ENCODE data around the gene STK11IP. TPM values are rescaled to one million over a fixed set of nuclear protein-coding genes. Genes with fewer than 3 reads are reported as not detected.

Gene STK11IP
- total RNA-seq, 2 experiments from 2014 or later: 35.3 to 40.3 TPM

DNA sequence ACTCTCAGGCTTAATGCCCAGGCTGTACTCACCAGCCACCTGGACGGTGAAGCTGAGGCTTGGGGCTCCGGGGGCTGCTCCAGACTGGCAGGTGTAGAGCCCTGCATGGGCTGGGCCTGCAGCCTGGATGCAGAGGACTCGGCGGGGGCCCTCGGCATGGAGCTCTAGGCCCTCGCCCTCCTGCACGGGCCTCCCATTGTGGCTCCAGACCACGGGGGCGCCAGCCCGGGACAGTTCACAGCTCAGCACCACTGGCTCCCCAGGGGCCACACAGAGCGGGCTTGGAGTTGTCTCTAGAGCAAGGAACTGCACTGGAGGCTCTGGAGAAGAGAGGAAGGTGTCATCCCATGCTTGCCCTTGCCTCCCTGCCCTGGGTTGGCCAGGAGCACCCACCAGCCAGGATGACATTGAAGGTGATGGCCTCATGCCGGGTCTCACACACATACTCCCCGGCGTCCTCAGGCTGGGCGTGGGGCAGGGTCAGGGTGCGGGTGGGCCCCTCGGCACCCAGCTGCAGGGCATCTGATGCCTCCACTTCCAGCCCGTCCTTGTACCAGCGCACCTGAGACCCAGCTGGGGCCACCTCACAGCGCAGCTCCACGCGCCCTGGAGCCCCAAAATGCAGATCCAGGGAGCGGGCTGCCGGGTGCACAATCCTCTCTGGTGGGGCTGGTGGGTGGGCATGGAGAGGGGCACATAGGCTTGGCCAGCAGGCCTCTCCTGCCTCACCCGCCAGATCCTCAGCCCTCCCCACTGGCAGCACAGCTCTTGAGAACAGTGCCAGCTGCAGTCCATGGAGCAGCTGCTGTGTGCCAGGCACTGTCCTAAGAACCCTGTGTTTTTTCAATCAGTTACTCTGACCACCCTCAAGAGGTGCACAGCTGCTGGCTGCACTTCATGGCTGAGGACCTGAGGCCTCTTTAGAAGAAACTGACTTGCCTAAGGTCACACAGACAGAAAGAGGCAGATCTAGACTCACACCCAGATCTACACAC lies 39.6 kb upstream of the STK11IP start:
- Mint-ChIP-seq H3K4me1 (no peaks in the 10 kb centered on the region), H3K4me3 (no peak overlapping the region), H3K27me3 (peaks cover 13% of the 10 kb centered on the region), H3K27ac (no peak overlapping the region), H3K36me3 (ENCODE audit: low read depth) (no peaks in the 10 kb centered on the region), H3K9me3 (no peaks in the 10 kb centered on the region)
- CTCF ChIA-PET: interaction anchor here (1.5 to 2.3 kb wide), 2 partner anchors 16 to 28 kb away, joined by 3 to 11 read pairs; no protein-coding TSS in a partner anchor
- no peak for DNase-seq
- POLR2A ChIA-PET: no interaction called here

DNA sequence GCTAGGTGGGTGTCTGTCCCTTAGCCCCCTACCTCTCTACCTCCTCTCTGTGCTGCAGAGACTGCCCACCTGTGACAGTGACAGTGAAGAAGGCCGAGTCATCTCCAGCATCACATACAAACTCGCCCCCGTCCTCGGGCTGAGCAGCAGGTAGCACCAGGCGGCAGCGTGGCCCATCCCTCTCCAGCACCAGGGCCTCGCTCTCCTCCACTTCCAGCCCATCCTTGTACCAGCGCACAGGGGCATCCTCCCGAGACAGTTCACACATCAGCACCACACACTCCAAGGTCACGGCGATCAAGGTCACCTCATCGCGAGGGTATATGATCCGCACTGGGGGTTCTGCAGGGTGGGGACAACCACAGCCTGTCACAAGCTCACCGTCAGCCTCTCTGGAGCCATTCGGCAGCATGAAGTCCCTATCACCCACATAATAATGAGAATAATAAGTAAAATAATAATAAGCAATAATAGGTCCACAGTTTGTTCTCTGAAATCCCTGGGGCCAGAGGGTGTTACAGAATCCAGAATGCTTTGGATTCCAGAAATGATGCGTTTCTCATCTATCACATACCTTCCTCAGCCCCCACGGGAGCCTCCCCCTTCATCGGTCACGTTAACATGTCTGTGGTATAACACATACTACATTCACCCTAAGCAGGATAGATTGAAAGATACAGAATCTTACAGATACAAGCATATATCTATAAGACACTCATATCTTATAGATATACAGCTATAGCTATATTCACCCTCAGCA lies 38.3 kb upstream of the STK11IP start:
- CTCF ChIA-PET: interaction anchor here (0.5 to 2.5 kb wide), 8 partner anchors 9 to 1900 kb away, joined by 3 to 16 read pairs (median 5); partner anchors contain the start of genes CHPF and TMEM198
- no peaks in the 10 kb centered on the region for H3K4me1 Mint-ChIP-seq
- H3K27me3 Mint-ChIP-seq: peaks cover 5% of the 10 kb centered on the region

DNA sequence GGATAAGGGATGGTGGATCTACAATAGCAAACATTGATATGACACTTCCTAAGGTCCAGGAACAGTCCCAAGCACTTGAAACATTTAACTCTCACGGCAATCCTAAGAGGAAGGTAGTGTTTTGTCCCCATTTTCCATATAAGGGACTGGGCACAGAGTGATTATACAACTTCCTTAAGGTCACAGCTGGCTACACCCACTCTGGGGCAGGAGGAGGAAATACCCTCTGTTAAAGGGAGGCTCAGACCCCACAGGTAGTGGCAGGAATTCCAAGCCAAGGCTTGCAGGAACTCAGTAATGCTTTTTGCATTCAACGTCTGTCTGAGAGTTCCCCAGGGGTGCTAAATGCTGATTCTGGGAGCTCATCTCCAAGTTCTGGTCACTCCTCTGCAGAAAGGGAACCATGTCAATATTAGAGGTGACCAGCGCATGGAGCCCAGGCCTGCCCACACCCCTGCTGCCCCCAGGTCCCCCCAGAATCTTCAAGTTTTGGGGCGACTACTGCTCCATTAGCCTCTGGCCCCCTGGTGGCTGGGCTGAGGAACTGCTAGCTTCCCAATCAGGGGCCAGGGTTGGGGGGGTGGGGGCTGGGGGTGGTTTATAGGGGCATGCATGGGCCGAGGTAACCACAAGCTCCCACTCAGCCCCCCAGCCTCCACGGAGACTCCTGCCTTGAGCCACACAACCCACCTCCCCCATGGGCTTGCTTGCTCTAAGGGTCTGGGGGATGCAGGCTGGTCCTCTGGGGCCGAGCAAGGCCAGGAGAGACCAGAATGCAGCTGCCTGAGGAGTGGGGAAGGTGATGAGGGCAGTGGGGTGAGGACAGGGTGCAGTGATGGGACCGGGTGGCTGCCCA lies 37.4 kb upstream of the STK11IP start:
- H3K27ac Mint-ChIP-seq: no peak overlapping the region
- DNase-seq: no peak
- peaks cover 5% of the 10 kb centered on the region for H3K27me3 Mint-ChIP-seq
- H3K9me3 Mint-ChIP-seq: no peaks in the 10 kb centered on the region
- no peaks in the 10 kb centered on the region for H3K36me3 Mint-ChIP-seq (ENCODE audit: low read depth)
- POLR2A ChIA-PET: no interaction called here
- CTCF ChIA-PET: interaction anchor here (0.5 to 2.5 kb wide), 12 partner anchors 9 to 1958 kb away, joined by 3 to 16 read pairs (median 4); partner anchors contain the start of genes CHPF and TMEM198
- no peaks in the 10 kb centered on the region for H3K4me1 Mint-ChIP-seq
- no peak overlapping the region for H3K4me3 Mint-ChIP-seq

More for the DNA sequence above, 38.3 kb upstream of the STK11IP start:
- no peak for DNase-seq
- Mint-ChIP-seq H3K36me3 (ENCODE audit: low read depth) (no peaks in the 10 kb centered on the region), H3K9me3 (no peaks in the 10 kb centered on the region), H3K27ac (no peak overlapping the region), H3K4me3 (no peak overlapping the region)
- POLR2A ChIA-PET: no interaction called here

DNA sequence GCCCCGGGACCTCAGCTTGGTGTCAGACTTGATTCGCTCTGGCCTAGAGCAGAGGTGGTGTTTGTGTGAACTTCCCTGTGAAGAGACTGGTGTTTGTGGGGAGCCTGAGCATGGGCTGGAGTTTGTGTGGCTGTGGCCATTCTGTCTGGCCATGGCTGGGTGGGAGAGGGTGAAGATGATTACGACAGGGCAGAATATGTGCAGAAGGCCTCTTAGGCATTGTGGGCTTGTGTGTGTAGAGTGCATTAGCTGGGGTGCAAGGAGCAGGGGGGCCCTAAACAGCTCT lies 36.8 kb upstream of the STK11IP start:
- no peak overlapping the region for H3K4me3 Mint-ChIP-seq
- POLR2A ChIA-PET: no interaction called here
- no peaks in the 10 kb centered on the region for H3K36me3 Mint-ChIP-seq (ENCODE audit: low read depth)
- H3K4me1 Mint-ChIP-seq: no peaks in the 10 kb centered on the region
- DNase-seq: no peak
- H3K27me3 Mint-ChIP-seq: peaks cover 5% of the 10 kb centered on the region
- no peak overlapping the region for H3K27ac Mint-ChIP-seq
- H3K9me3 Mint-ChIP-seq: no peaks in the 10 kb centered on the region
- CTCF ChIA-PET: interaction anchor here (0.6 to 2.5 kb wide), 10 partner anchors 10 to 1958 kb away, joined by 3 to 16 read pairs (median 5); partner anchors contain the start of genes CHPF and TMEM198

DNA sequence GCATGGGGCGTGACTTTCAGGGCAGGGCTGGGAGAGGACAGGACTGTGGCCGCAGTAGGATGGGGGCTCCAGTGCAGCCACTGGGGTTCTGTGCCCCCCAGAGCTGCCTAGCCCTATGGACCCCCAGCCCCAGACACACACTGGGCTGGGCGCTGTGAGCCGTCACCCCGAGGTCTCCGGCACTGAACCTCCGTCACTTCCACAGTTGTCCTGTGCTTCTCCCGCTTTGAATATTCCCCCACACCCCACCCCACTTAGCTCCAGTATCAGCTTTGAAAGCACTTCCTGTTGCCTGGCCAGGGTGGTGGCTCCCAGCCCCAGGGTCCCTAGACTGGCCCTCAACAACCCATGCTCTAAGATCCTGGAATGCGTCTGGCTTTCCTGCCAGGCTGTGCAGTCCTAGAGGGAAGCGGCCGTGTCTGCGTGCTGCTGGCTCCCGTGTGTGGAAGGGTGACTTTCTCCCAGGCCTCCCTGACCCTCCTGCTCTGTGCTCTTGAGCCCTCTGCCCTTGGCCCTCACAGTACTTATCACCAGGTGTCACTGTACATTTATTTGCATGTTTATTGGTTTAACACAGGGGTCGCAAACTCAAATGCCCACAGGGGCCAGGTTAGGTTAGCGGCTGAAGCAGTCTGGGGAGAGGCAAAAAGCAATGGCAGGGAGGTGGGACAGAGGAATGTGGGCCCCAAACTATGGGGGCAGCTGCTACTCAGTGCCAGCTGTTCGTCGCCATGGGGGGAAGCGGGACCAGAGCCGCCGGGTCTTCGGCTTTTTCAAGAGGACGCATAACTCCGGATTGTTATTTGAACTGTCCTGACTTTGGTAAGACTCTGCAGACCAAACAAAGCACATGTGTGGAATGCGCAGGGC lies 36.2 kb upstream of the STK11IP start:
- Mint-ChIP-seq H3K9me3 (no peaks in the 10 kb centered on the region), H3K27ac (no peak overlapping the region), H3K36me3 (ENCODE audit: low read depth) (no peaks in the 10 kb centered on the region), H3K27me3 (peaks cover 5% of the 10 kb centered on the region), H3K4me1 (no peaks in the 10 kb centered on the region), H3K4me3 (no peak overlapping the region)
- ChIA-PET POLR2A (no interaction called here), CTCF (interaction anchor here (1.0 to 2.5 kb wide), 7 partner anchors 9 to 51 kb away, joined by 3 to 16 read pairs (median 6); no protein-coding TSS in a partner anchor)
- no peak for DNase-seq

DNA sequence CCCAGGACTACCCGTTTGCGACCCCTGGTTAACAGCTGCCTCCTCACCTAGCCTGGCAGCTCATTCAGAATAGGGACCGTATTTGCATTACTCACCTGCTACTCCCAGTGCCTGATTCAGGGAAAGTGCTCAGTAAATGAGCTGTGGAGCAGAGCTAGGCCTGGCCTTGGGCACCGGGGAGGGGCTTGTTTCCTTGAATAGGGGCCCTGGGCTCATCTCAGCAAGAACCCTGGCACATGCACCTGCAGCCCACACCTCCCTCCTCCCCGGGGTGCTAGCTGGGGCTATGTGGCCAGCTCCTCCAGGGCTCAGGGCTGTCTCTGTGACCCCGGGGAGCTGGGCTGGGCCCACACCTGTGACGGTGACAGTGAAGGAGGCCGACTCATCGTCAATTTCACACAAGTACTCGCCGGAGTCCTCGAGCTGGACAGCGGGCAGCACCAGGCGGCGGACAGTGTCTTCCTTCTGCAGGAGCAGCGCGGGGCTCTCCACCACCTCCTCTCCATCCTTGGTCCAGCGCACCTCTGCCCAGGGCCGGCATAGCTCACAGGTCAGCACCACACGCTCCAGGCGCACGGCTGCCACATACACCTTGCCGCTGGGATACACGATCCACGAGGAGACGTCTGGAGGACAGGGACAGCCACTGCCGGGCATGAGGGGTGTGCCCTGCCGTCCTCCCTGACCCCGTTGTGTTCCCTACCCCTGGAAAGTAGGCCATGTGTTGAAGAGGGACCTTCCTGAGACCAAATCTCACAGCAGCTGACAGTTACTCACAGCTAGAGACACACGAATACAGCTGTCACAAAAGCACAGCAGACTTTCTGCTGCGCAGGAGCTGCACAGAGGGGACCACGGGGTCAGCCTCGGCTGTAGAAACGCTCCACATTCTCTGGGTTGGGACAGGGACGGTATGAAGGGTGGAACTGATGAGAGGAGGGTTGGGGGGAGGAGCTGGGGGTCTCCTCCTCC lies 35.3 kb upstream of the STK11IP start:
- ChIA-PET POLR2A (no interaction called here), CTCF (interaction anchor here (1.1 to 1.5 kb wide), 3 partner anchors 10 to 27 kb away, joined by 3 to 6 read pairs (median 4); no protein-coding TSS in a partner anchor)
- H3K27me3 Mint-ChIP-seq: peaks cover 5% of the 10 kb centered on the region
- no peak for DNase-seq
- H3K9me3 Mint-ChIP-seq: no peaks in the 10 kb centered on the region
- no peaks in the 10 kb centered on the region for H3K4me1 Mint-ChIP-seq
- no peaks in the 10 kb centered on the region for H3K36me3 Mint-ChIP-seq (ENCODE audit: low read depth)
- H3K4me3 Mint-ChIP-seq: no peak overlapping the region
- no peak overlapping the region for H3K27ac Mint-ChIP-seq

DNA sequence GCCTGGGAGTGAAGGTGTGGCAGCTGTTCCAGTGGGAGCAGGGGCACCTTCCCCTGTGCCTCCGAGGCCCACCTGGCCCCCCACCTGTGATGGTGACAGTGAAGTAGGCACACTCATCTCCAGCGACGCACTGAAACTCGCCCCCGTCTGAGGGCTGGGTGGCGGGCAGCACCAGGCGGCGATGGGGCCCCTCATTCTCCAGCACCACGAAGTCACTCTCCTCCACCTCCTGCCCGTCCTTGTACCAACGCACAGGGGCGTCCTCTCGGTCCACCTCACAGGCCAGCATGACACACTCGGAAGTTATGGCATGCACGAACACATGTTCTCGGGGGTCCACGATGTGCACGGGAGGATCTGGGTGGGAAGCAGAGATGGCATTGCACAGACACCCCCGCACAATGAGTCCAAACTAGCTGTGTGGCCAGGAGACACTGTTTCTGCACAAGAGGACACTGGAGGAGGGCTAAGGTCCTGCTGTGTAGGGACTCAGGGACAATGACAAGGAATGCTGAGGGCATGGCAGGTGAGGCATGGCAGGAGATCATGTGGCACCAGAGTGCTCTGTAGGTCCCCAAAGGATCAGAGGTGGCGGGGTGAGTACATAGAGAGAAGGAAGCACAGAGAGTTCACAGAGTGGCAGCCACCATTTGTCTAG lies 34.3 kb upstream of the STK11IP start:
- DNase-seq: no peak
- no peak overlapping the region for H3K4me3 Mint-ChIP-seq
- CTCF ChIA-PET: interaction anchor here (0.9 to 1.5 kb wide), 3 partner anchors 22 to 28 kb away, joined by 3 to 4 read pairs (median 3); no protein-coding TSS in a partner anchor
- H3K4me1 Mint-ChIP-seq: no peaks in the 10 kb centered on the region
- POLR2A ChIA-PET: no interaction called here
- H3K9me3 Mint-ChIP-seq: no peaks in the 10 kb centered on the region
- peaks cover 7% of the 10 kb centered on the region for H3K27me3 Mint-ChIP-seq
- no peak overlapping the region for H3K27ac Mint-ChIP-seq
- H3K36me3 Mint-ChIP-seq (ENCODE audit: low read depth): no peaks in the 10 kb centered on the region

DNA sequence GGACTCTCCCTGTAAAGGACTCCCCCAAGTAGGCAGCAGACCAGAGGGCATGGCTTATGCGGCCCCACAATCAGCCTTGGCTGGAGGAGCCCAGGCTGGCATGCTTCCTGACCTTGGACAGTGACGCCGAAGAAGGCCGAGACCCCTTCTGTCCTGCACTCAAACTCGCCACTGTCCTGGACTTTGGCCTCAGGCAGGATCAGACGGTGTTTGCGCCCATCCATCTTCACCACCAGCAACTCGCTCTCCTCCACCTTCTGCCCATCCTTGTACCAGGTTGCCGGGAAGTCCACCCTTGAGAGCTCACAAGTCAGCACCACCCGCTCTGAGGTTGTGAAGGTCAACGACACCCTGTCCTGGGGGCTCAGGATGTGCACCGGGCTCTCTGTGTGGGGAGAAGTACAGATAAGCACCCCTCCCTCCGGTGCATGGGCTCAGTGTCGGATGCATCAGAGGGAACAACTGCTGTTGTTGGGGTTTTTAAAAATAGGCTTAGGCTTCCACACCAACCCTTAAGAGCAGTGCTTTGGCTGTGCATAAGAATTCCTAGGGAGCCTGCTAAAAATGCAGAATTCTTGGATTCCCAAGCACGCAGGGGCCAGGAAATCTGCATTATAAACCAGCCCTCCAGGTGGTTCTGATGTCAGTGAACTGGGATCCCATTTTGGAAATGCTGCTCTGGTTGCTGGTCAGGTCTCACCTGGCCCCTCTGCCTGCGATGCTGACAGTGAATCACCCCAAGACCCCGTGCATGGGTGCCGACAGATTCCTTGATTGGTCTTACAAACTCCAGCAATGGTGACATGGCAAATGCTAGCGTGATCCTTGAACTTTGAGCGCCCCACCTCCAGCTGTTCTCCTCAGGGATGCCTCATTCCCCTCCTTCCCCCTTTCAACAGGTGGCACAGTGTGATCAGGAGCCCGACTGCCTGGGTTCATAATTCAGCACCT lies 32.3 kb upstream of the STK11IP start:
- POLR2A ChIA-PET: no interaction called here

DNA sequence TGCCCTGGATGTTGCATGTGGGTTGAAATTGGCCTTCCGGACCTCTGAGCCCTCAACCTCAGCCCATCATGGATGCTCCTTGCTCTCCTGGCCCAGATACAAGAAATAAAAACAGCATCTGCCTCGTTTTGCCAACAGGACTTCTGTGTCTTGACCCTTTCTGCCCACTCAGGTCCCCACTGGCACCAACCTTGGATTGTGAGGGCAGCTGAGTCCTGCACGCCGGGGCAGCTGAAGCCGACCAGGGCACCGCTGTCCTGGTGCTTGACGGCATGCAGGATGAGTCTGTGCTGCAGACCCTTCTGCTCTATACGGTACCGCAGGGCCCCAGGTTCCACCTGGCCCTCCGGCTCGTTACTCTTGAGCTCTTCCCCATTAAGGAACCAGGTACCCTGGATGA lies 31.0 kb upstream of the STK11IP start:
- ChIA-PET CTCF (interaction anchor here (0.5 to 0.8 kb wide), 2 partner anchors 10 to 355 kb away, joined by 3 read pairs; no protein-coding TSS in a partner anchor), POLR2A (no interaction called here)
- DNase-seq: no peak
- Mint-ChIP-seq H3K27ac (no peak overlapping the region), H3K27me3 (peaks cover 19% of the 10 kb centered on the region), H3K36me3 (ENCODE audit: low read depth) (no peaks in the 10 kb centered on the region), H3K4me1 (no peaks in the 10 kb centered on the region), H3K4me3 (no peak overlapping the region), H3K9me3 (no peaks in the 10 kb centered on the region)

More for the DNA sequence above, 32.3 kb upstream of the STK11IP start:
- H3K27me3 Mint-ChIP-seq: peaks cover 19% of the 10 kb centered on the region
- no peak overlapping the region for H3K27ac Mint-ChIP-seq
- H3K4me1 Mint-ChIP-seq: no peaks in the 10 kb centered on the region
- no peak overlapping the region for H3K4me3 Mint-ChIP-seq
- no peaks in the 10 kb centered on the region for H3K36me3 Mint-ChIP-seq (ENCODE audit: low read depth)
- CTCF ChIA-PET: no interaction called here
- no peaks in the 10 kb centered on the region for H3K9me3 Mint-ChIP-seq
- no peak for DNase-seq

DNA sequence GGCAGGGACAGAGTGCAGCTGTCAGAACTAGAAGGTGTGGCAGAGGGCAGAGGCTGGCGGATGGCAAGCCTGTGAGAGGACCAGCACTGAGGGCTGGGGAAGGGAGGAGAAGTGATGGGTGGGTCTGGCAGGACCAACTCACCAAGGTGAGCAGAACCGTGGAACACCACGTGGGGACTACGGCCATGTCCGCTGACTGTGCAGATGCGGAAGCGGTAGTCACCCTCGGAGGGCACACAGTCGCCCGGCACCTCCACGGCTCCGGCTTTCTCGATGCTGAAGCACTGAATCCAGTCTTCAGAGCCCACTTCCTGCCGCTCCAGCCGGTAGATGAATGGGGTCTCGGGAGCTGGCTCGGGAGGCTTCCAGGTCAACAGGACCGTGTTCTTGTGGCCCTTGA lies 30.5 kb upstream of the STK11IP start:
- Mint-ChIP-seq H3K27ac (no peak overlapping the region), H3K36me3 (ENCODE audit: low read depth) (no peaks in the 10 kb centered on the region), H3K27me3 (peaks cover 24% of the 10 kb centered on the region), H3K4me1 (no peaks in the 10 kb centered on the region), H3K4me3 (no peak overlapping the region), H3K9me3 (no peaks in the 10 kb centered on the region)
- CTCF ChIA-PET: interaction anchor here (0.8 kb wide), 1 partner anchor 11 kb away, joined by 3 read pairs; no protein-coding TSS in a partner anchor
- DNase-seq: no peak
- POLR2A ChIA-PET: no interaction called here
